Kidney (tissue), 14 donors: ENCODE data around the gene NAP1L4. TPM values are rescaled to one million over a fixed set of nuclear protein-coding genes. Genes with fewer than 3 reads are reported as not detected.

Source experiments
- DNase-seq, 5 donors: peaks; one replicate each; pipeline ENCODE4 v3.0.0-alpha.2; 2013 to 2020
- FAIRE-seq: peaks from 2 replicates; lab custom pipeline; 2012; peaks lifted over from hg19 to GRCh38; lab: Jason Lieb, UNC
- H3K27ac ChIP-seq, 2 donors: one replicate each; pipeline ENCODE4 v1.7.0; 2013; ENCODE audit warnings: low read depth in 2 of 2, low read length in 2 of 2, inconsistent platforms in 1 of 2
- H3K27me3 ChIP-seq: one replicate; pipeline ENCODE4 v1.7.1; 2013; ENCODE audit warnings: low read length, inconsistent platforms; ENCODE audit not compliant: control insufficient read depth, insufficient read depth
- H3K36me3 ChIP-seq, 3 donors: one replicate each; pipeline versions ENCODE4 v1.7.0 to v1.7.1; 2013; ENCODE audit warnings: low read length in 3 of 3, control low read depth in 1 of 3, inconsistent platforms in 1 of 3; ENCODE audit not compliant: insufficient read depth in 3 of 3, control insufficient read depth in 2 of 3
- H3K4me1 ChIP-seq, 3 donors: one replicate each; pipeline versions ENCODE4 v1.7.0 to v1.7.1; 2013; ENCODE audit warnings: low read length in 3 of 3, inconsistent platforms in 1 of 3, low read depth in 1 of 3; ENCODE audit not compliant: control insufficient read depth in 2 of 3, insufficient read depth in 2 of 3
- H3K4me3 ChIP-seq, 3 donors: one replicate each; pipeline versions ENCODE4 v1.7.0 to v1.8.1; 2013; ENCODE audit warnings: low read length in 3 of 3, control low read depth in 1 of 3, inconsistent platforms in 1 of 3
- H3K9ac ChIP-seq, 3 donors: one replicate each; pipeline versions ENCODE4 v1.7.0 to v1.7.1; 2013; ENCODE audit warnings: low read length in 3 of 3, control low read depth in 1 of 3, inconsistent platforms in 1 of 3
- H3K9me3 ChIP-seq, 3 donors: one replicate each; pipeline versions ENCODE4 v1.7.0 to v1.7.1; 2013; ENCODE audit warnings: low read length in 3 of 3, control low read depth in 1 of 3, inconsistent platforms in 1 of 3; ENCODE audit not compliant: control insufficient read depth in 2 of 3, insufficient read depth in 1 of 3
- CTCF ChIP-seq: IDR thresholded peaks from 3 replicates; pipeline ENCODE4 v1.5.1; 2012; ENCODE audit warnings: mild to moderate bottlenecking, moderate library complexity, borderline replicate concordance; ENCODE audit not compliant: insufficient read depth; ENCODE audit errors: extremely low read depth
- intact Hi-C: fragments of 100-400 bp; cut with DNase I; formaldehyde crosslinking; loops from one replicate; pipeline ENCODE4 v1.11.1; 2022
- polyA plus RNA-seq: library from polyadenylated mRNA; stranded (reverse); fragments of 350-450 nt; fragmentation: Illumina TruSeq; extraction: RNeasy Lipid Tissue Mini Kit (QIAGEN cat#74804); gene quantifications from one replicate; pipeline ENCODE4 v1.2.3, GENCODE V29; 2014; ENCODE audit warnings: low read depth, low replicate concordance; ENCODE audit not compliant: insufficient read depth
- total RNA-seq: library from RNA; stranded (reverse); fragmentation: NEBNext Ultra II Directional; extraction: Animal tissue kit (Norgen Biotek cat#: 25700); gene quantifications from one replicate; pipeline ENCODE4 v1.2.1, GENCODE V29; 2021
- donor health status: control.
- donor health status: control.
- donor health status: control.
- donor health status: control.
- donor health status: control.
- donor health status: DM: yes; HTN: yes; CAD: no.
- donor health status: Normal renal cell carcinoma (clear cell type).

NAP1L4 gene
- total and polyA plus RNA-seq, 2 donors from 2014 or later, result 120 to 133 TPM

- intact Hi-C loops, result no loop called here
- Histone ChIP-seq H3K9ac (no peak overlapping the region), H3K36me3 (peaks cover 0 to 40% (median 25%) of the 10 kb centered on the region in 3 donors), H3K4me3 (no peak overlapping the region), H3K27me3 (no peaks in the 10 kb centered on the region), H3K9me3 (no peaks in the 10 kb centered on the region), H3K4me1 (no peaks in the 10 kb centered on the region), H3K27ac (no peak overlapping the region)
- FAIRE-seq (no peak), DNase-seq (peak in 1 of 5 donors; percentile 50)
- TF ChIP-seq CTCF, result no peak
These were observed 22.8 kb upstream of the NAP1L4 start for GRCh38 chr11:3014943-3015342.

GRCh38 chr11:3014057-3014938 is 22.2 kb upstream of the NAP1L4 start:
- Histone ChIP-seq H3K27ac (no peak overlapping the region), H3K9ac (no peak overlapping the region), H3K4me1 (no peaks in the 10 kb centered on the region), H3K9me3 (no peaks in the 10 kb centered on the region), H3K36me3 (peaks cover 0 to 40% (median 25%) of the 10 kb centered on the region in 3 donors), H3K27me3 (no peaks in the 10 kb centered on the region), H3K4me3 (no peak overlapping the region)
- no peak for FAIRE-seq
- intact Hi-C loops, result no loop called here
- DNase-seq, result peak in 1 of 5 donors; percentile 74
- TF ChIP-seq CTCF, result no peak

GRCh38 chr11:3011891-3012885 is 20.1 kb upstream of the NAP1L4 start:
- intact Hi-C loops, result no loop called here
- Histone ChIP-seq H3K27me3 (no peaks in the 10 kb centered on the region), H3K9ac (no peak overlapping the region), H3K27ac (no peak overlapping the region), H3K9me3 (no peaks in the 10 kb centered on the region), H3K4me1 (no peaks in the 10 kb centered on the region), H3K36me3 (peaks cover 0 to 24% (median 12%) of the 10 kb centered on the region in 3 donors), H3K4me3 (no peak overlapping the region)
- no peak for TF ChIP-seq CTCF
- peak in 1 of 5 donors; percentile 66 for DNase-seq
- no peak for FAIRE-seq
